ENCODE measurements around the gene FOSL2. TPM values are rescaled to one million over a fixed set of nuclear protein-coding genes. Genes with fewer than 3 reads are reported as not detected.

FOSL2 gene
- total RNA-seq, result 56.7 and 59.2 TPM in 2 replicates

DNA sequence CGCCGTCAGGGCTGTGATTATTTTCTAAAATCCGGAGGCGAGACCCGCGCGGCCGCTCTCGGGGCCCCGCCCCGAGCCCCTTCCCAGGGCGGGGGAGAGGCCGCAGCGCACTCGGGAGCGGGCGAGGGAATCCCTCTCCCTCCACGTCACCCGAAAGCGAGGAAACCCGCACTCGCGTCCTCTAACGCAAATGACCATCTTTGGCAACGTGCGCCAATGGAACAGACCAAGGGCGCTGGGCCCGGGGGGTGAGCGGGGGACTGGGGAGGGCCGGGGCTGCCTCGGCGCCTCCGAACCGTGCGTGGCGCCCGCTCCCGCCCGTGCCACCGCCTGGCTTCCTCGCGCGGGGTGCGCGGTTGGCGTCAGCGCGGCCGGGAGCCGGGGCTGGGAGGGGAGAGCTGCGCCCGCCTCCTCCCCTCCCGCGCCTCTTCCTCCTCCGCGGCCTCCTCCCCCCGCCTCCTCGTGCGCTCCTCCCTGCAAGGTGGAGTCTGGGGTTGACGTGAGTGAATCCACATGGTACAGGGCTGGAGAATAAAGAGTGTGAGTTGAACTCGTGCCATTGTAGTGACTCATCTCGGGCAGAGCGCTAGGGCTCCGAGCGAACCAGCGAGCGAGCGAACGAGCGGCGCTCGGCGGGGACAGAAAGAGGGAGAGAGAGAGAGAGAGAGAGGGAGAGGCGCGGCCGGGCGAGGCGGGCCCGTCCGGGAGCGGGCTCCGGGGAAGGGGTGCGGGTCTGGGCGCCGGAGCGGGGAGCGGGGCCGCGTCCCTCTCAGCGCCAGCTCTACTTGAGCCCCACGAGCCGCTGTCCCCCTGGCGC is at the start of gene FOSL2:
Gene FOSL2 (plus strand): TSS at position 562 of the 817 bp plus-strand sequence. CDS start 863 bp downstream, outside the sequence.

Other genes with a start within 250 kb of the FOSL2 start
- 1.00 and 1.4 TPM in 2 replicates for gene PLB1, start 103.2 kb downstream of the FOSL2 start, total RNA-seq